Body of pancreas (tissue), 4 donors: ENCODE data around the gene KCTD5.

ENCODE experiments used
- CTCF ChIP-seq, 7 experiments: fragments of 450-650 bp in 4 of 7; fragments of 200-600 bp in 3 of 7; sonication (generic) in 3 of 7; IDR thresholded peaks; one replicate each; pipeline ENCODE4 v1.5.1; 2016 to 2019; ENCODE audit warnings: antibody characterized with exemption in 7 of 7
- POLR2A ChIP-seq, 3 donors: fragments of 450-650 bp; IDR thresholded peaks; one replicate each; pipeline ENCODE4 v1.6.1; 2016; ENCODE audit warnings: antibody characterized with exemption in 3 of 3, mild to moderate bottlenecking in 2 of 3

- no peak for TF ChIP-seq POLR2A (IDR thresholded peaks at IDR 0.05)
- TF ChIP-seq CTCF (IDR thresholded peaks at IDR 0.05) = no peak
These were observed 18.5 kb upstream of the KCTD5 start for GRCh38 chr16:2663553-2664546.
